HCT116 (cell line): Measurements from ENCODE around the gene CDH22. TPM values are rescaled to one million over a fixed set of nuclear protein-coding genes. Genes with fewer than 3 reads are reported as not detected.

ENCODE experiments used
- ATAC-seq: fragments of 200-7000 bp; cut with Tn5 transposase; 2 replicates; pipeline ENCODE4 v1.9.1; 2020; ENCODE audit warnings: mild to moderate bottlenecking, moderate library complexity
- BruUV-seq: library from RNA; stranded (reverse); fragments of 400-500 nt; replicated peaks from 2 replicates; lab custom pipeline; 2021; lab: Mats Ljungman, UMichigan
- CTCF ChIA-PET: fragments of 300-600 bp; sonication (Branson Sonifier 250); formaldehyde crosslinking; loops from one replicate; lab custom pipeline; 2021; ENCODE audit warnings: antibody characterized with exemption; lab: Charles Lee
- POLR2A ChIA-PET: fragments of 300-600, 350-600 bp; sonication (Branson Sonifier 250); formaldehyde crosslinking; loops from one replicate; lab custom pipeline; 2021; ENCODE audit warnings: antibody characterized with exemption; lab: Charles Lee
- RAD21 ChIA-PET, 2 experiments: fragments of 300-600 bp; sonication (Branson Sonifier 250); formaldehyde crosslinking; loops; one replicate each; lab custom pipeline; 2023; ENCODE audit warnings: low total read pairs in 2 of 2; ENCODE audit not compliant: uncharacterized antibody in 2 of 2, unreplicated experiment in 2 of 2, low non-redundant PET in 1 of 2; lab: Charles Lee
- DNase-seq: peaks from one replicate; pipeline ENCODE4 v3.0.0-alpha.2; 2010; ENCODE audit warnings: low read depth, low spot score
- H2AFZ ChIP-seq: fragments of 200-600 bp; shearing (Covaris generic), sonication (generic); 2 replicates; pipeline ENCODE4 v1.6.1; 2017; ENCODE audit warnings: low read depth, mixed run types, mixed read lengths, antibody characterized with exemption, low read length; ENCODE audit not compliant: poor library complexity, severe bottlenecking
- H3K27ac ChIP-seq: 2 replicates; pipeline ENCODE4 v1.5.1; 2012; ENCODE audit warnings: low read depth, low read length
- H3K27me3 ChIP-seq: fragments of 200-600 bp; sonication (generic); 2 replicates; pipeline ENCODE4 v1.6.1; 2016; ENCODE audit warnings: mixed run types, low read length, mixed read lengths; ENCODE audit not compliant: insufficient read depth
- H3K36me3 ChIP-seq, 2 experiments: fragments of 200-500 bp in 1 of 2; fragments of 200-600 bp in 1 of 2; sonication (Bioruptor generic) in 1 of 2; sonication (generic) in 1 of 2; 2 replicates each; pipeline versions ENCODE4 v1.5.1 to v1.6.1; 2014 to 2016; ENCODE audit warnings: low read length in 2 of 2, inconsistent platforms in 1 of 2, mixed read lengths in 1 of 2, mixed run types in 1 of 2; ENCODE audit not compliant: insufficient read depth in 2 of 2, control insufficient read depth in 1 of 2
- H3K4me1 ChIP-seq, 2 experiments: fragments of 200-600 bp in 1 of 2; sonication (generic) in 1 of 2; 2 replicates each; pipeline versions ENCODE4 v1.5.1 to v1.6.1; 2012 to 2017; ENCODE audit warnings: low read length in 2 of 2, inconsistent platforms in 1 of 2, mild to moderate bottlenecking in 1 of 2, mixed read lengths in 1 of 2, mixed run types in 1 of 2, moderate library complexity in 1 of 2; ENCODE audit not compliant: insufficient read depth in 2 of 2, control insufficient read depth in 1 of 2
- H3K4me2 ChIP-seq: fragments of 200-600 bp; sonication (generic); 2 replicates; pipeline ENCODE4 v1.6.1; 2017; ENCODE audit warnings: mixed run types, low read length, mixed read lengths
- H3K4me3 ChIP-seq, 2 experiments: fragments of 200-600 bp in 1 of 2; sonication (generic) in 1 of 2; replicated peaks in 1 of 2; 2 replicates each; pipeline ENCODE4 v1.5.1; 2011 to 2016; ENCODE audit warnings: low read length in 2 of 2, control low read depth in 1 of 2, low read depth in 1 of 2, mild to moderate bottlenecking in 1 of 2, mixed read lengths in 1 of 2, mixed run types in 1 of 2
- H3K79me2 ChIP-seq: fragments of 200-600 bp; sonication (generic); 2 replicates; pipeline ENCODE4 v1.6.1; 2017; ENCODE audit warnings: mild to moderate bottlenecking, mixed run types, low read length, moderate library complexity, mixed read lengths; ENCODE audit not compliant: insufficient read depth
- H3K9ac ChIP-seq: fragments of 200-600 bp; sonication (generic); 2 replicates; pipeline ENCODE4 v1.6.1; 2016; ENCODE audit warnings: low read length, mixed read lengths
- H3K9me2 ChIP-seq: fragments of 200-600 bp; sonication (generic), shearing (Covaris generic); 2 replicates; pipeline ENCODE4 v1.6.1; 2017; ENCODE audit warnings: mixed run types, mild to moderate bottlenecking, moderate library complexity; ENCODE audit not compliant: insufficient read depth
- H3K9me3 ChIP-seq, 2 experiments: fragments of 200-500 bp in 1 of 2; fragments of 200-600 bp in 1 of 2; sonication (Bioruptor generic) in 1 of 2; sonication (generic) in 1 of 2; 2 replicates each; pipeline ENCODE4 v1.6.1; 2014 to 2017; ENCODE audit warnings: low read length in 2 of 2, mixed read lengths in 2 of 2, inconsistent platforms in 1 of 2, low read depth in 1 of 2, mild to moderate bottlenecking in 1 of 2, mixed run types in 1 of 2, moderate library complexity in 1 of 2; ENCODE audit not compliant: control insufficient read depth in 1 of 2, insufficient read depth in 1 of 2
- H4K20me1 ChIP-seq: fragments of 200-600 bp; sonication (generic), shearing (Covaris generic); 2 replicates; pipeline ENCODE4 v1.6.1; 2017; ENCODE audit warnings: mixed run types, mild to moderate bottlenecking, moderate library complexity; ENCODE audit not compliant: insufficient read depth
- ATF3 ChIP-seq: IDR thresholded peaks from 2 replicates; pipeline ENCODE4 v1.6.1; 2012
- CEBPB ChIP-seq: IDR thresholded peaks from 2 replicates; pipeline ENCODE4 v1.6.1; 2012; ENCODE audit warnings: low read depth
- MAX ChIP-seq: IDR thresholded peaks from 2 replicates; pipeline ENCODE4 v1.6.1; 2012
- SP1 ChIP-seq: IDR thresholded peaks from 2 replicates; pipeline ENCODE4 v1.6.1; 2012; ENCODE audit warnings: low read depth
- SRF ChIP-seq: IDR thresholded peaks from 2 replicates; pipeline ENCODE4 v1.6.1; 2012; ENCODE audit warnings: low read depth
- YY1 ChIP-seq: IDR thresholded peaks from 2 replicates; pipeline ENCODE4 v1.6.1; 2011; ENCODE audit warnings: low read length, low read depth, moderate library complexity, mild to moderate bottlenecking; ENCODE audit not compliant: insufficient replicate concordance; ENCODE audit errors: extremely low read depth
- ZBTB33 ChIP-seq: IDR thresholded peaks from 2 replicates; pipeline ENCODE4 v1.6.1; 2011; ENCODE audit warnings: mild to moderate bottlenecking, low read length, moderate library complexity; ENCODE audit not compliant: insufficient replicate concordance; ENCODE audit errors: extremely low read depth
- ZNF274 ChIP-seq: fragments of 200-500 bp; sonication (Bioruptor generic); IDR thresholded peaks from 2 replicates; pipeline ENCODE4 v1.6.1; 2014; ENCODE audit warnings: mild to moderate bottlenecking, low read depth, low read length, inconsistent platforms
- intact Hi-C: fragments of 100-400 bp; cut with micrococcal nuclease; formaldehyde crosslinking; loops from 2 replicates; pipeline ENCODE4 v1.10.0; 2022
- total RNA-seq: library from RNA; stranded (reverse); gene quantifications from one replicate; pipeline ENCODE4 v1.2.1, GENCODE V29; 2021; ENCODE audit not compliant: unreplicated experiment

CDH22 gene
- total RNA-seq, 1 experiment from 2014 or later = 1.8 TPM

- no peak for TF ChIP-seq ZBTB33
- no peak for TF ChIP-seq CEBPB
- no peak for TF ChIP-seq ATF3
These were observed 112.8 kb downstream of the CDH22 start (continued) for GRCh38 chr20:46195264-46196036.

- intact Hi-C loops = no loop called here
- no peaks in the 10 kb centered on the region for H3K36me3 ChIP-seq
- no TSS peak for BruUV-seq
- TF ChIP-seq SRF (no peak), ZBTB33 (no peak), MAX (no peak), SP1 (no peak), ZNF274 (no peak), CEBPB (no peak), YY1 (no peak)
- H3K4me1 ChIP-seq = peaks cover 3 to 6% of the 10 kb centered on the region in 2 experiments; a peak in 2 of 4 replicates
- ChIA-PET POLR2A (no interaction called here), CTCF (no interaction called here), RAD21 (no interaction called here)
- DNase-seq = no peak
- no peak overlapping the region for H3K27ac ChIP-seq
- no peaks in the 10 kb centered on the region for H3K9me3 ChIP-seq
- H3K4me2 ChIP-seq = no peak overlapping the region
- H3K9ac ChIP-seq = no peak overlapping the region
- H2AFZ ChIP-seq = no peak overlapping the region
- H4K20me1 ChIP-seq = no peaks in the 10 kb centered on the region
- ATAC-seq = no peak
- no peaks in the 10 kb centered on the region for H3K9me2 ChIP-seq
- no peak overlapping the region for H3K4me3 ChIP-seq
- no peaks in the 10 kb centered on the region for H3K27me3 ChIP-seq
- H3K79me2 ChIP-seq = no peaks in the 10 kb centered on the region
These were observed 113.9 kb downstream of the CDH22 start for GRCh38 chr20:46194409-46194808.
